ENCODE data around the gene MYRF.

MYRF gene

GRCh38 chr11:61776561-61777075, 24.2 kb downstream of the MYRF start:
- H3K9ac ChIP-seq (ENCODE audit: low read length) = no peak overlapping the region
- no peak overlapping the region for H3K4me3 ChIP-seq (ENCODE audit: low read length)
- H3K27me3 ChIP-seq (ENCODE audit: control insufficient read depth, insufficient read depth, low read length) = no peaks in the 10 kb centered on the region
- H3K9me3 ChIP-seq (ENCODE audit: control insufficient read depth, low read length) = no peaks in the 10 kb centered on the region
- peaks cover 18% of the 10 kb centered on the region for H3K36me3 ChIP-seq (ENCODE audit: control insufficient read depth, insufficient read depth, low read length)
- peaks cover 43% of the 10 kb centered on the region for H3K4me1 ChIP-seq (ENCODE audit: control insufficient read depth, insufficient read depth, low read length)

- Histone ChIP-seq H3K4me1 (ENCODE audit: control insufficient read depth, insufficient read depth, low read length) (peaks cover 34% of the 10 kb centered on the region), H3K36me3 (ENCODE audit: control insufficient read depth, insufficient read depth, low read length) (peaks cover 15% of the 10 kb centered on the region), H3K27me3 (ENCODE audit: control insufficient read depth, insufficient read depth, low read length) (no peaks in the 10 kb centered on the region), H3K9ac (ENCODE audit: low read length) (no peak overlapping the region), H3K4me3 (ENCODE audit: low read length) (no peak overlapping the region), H3K9me3 (ENCODE audit: control insufficient read depth, low read length) (no peaks in the 10 kb centered on the region)
These were observed 25.0 kb downstream of the MYRF start for GRCh38 chr11:61777234-61778090.

GRCh38 chr11:61778357-61778886, 26.0 kb downstream of the MYRF start:
- no peak overlapping the region for H3K4me3 ChIP-seq (ENCODE audit: low read length)
- no peaks in the 10 kb centered on the region for H3K27me3 ChIP-seq (ENCODE audit: control insufficient read depth, insufficient read depth, low read length)
- H3K9me3 ChIP-seq (ENCODE audit: control insufficient read depth, low read length) = no peaks in the 10 kb centered on the region
- H3K9ac ChIP-seq (ENCODE audit: low read length) = no peak overlapping the region
- peaks cover 16% of the 10 kb centered on the region for H3K36me3 ChIP-seq (ENCODE audit: control insufficient read depth, insufficient read depth, low read length)
- peaks cover 26% of the 10 kb centered on the region for H3K4me1 ChIP-seq (ENCODE audit: control insufficient read depth, insufficient read depth, low read length)

- H3K4me3 ChIP-seq (ENCODE audit: low read length) = no peak overlapping the region
- H3K9me3 ChIP-seq (ENCODE audit: control insufficient read depth, low read length) = no peaks in the 10 kb centered on the region
- peaks cover 22% of the 10 kb centered on the region for H3K36me3 ChIP-seq (ENCODE audit: control insufficient read depth, insufficient read depth, low read length)
- H3K9ac ChIP-seq (ENCODE audit: low read length) = no peak overlapping the region
- H3K4me1 ChIP-seq (ENCODE audit: control insufficient read depth, insufficient read depth, low read length) = peaks cover 26% of the 10 kb centered on the region
- H3K27me3 ChIP-seq (ENCODE audit: control insufficient read depth, insufficient read depth, low read length) = no peaks in the 10 kb centered on the region
These were observed 26.6 kb downstream of the MYRF start for GRCh38 chr11:61778920-61779650.

- Histone ChIP-seq H3K4me3 (ENCODE audit: low read length) (no peak overlapping the region), H3K4me1 (ENCODE audit: control insufficient read depth, insufficient read depth, low read length) (peaks cover 22% of the 10 kb centered on the region), H3K9me3 (ENCODE audit: control insufficient read depth, low read length) (no peaks in the 10 kb centered on the region), H3K9ac (ENCODE audit: low read length) (no peak overlapping the region), H3K36me3 (ENCODE audit: control insufficient read depth, insufficient read depth, low read length) (peaks cover 22% of the 10 kb centered on the region), H3K27me3 (ENCODE audit: control insufficient read depth, insufficient read depth, low read length) (no peaks in the 10 kb centered on the region)
These were observed 27.5 kb downstream of the MYRF start for GRCh38 chr11:61779666-61780525.

GRCh38 chr11:61780581-61781162, 28.2 kb downstream of the MYRF start:
- peaks cover 14% of the 10 kb centered on the region for H3K4me1 ChIP-seq (ENCODE audit: control insufficient read depth, insufficient read depth, low read length)

GRCh38 chr11:61781585-61781984, 29.1 kb downstream of the MYRF start:
- no peak overlapping the region for H3K4me3 ChIP-seq (ENCODE audit: low read length)
- H3K36me3 ChIP-seq (ENCODE audit: control insufficient read depth, insufficient read depth, low read length) = peaks cover 17% of the 10 kb centered on the region
- H3K27me3 ChIP-seq (ENCODE audit: control insufficient read depth, insufficient read depth, low read length) = no peaks in the 10 kb centered on the region
- H3K4me1 ChIP-seq (ENCODE audit: control insufficient read depth, insufficient read depth, low read length) = peaks cover 5% of the 10 kb centered on the region
- no peak overlapping the region for H3K9ac ChIP-seq (ENCODE audit: low read length)
- no peaks in the 10 kb centered on the region for H3K9me3 ChIP-seq (ENCODE audit: control insufficient read depth, low read length)

More at GRCh38 chr11:61780581-61781162, 28.2 kb downstream of the MYRF start:
- Histone ChIP-seq H3K27me3 (ENCODE audit: control insufficient read depth, insufficient read depth, low read length) (no peaks in the 10 kb centered on the region), H3K36me3 (ENCODE audit: control insufficient read depth, insufficient read depth, low read length) (peaks cover 22% of the 10 kb centered on the region), H3K4me3 (ENCODE audit: low read length) (no peak overlapping the region), H3K9me3 (ENCODE audit: control insufficient read depth, low read length) (no peaks in the 10 kb centered on the region), H3K9ac (ENCODE audit: low read length) (no peak overlapping the region)

- H3K36me3 ChIP-seq (ENCODE audit: control insufficient read depth, insufficient read depth, low read length) = peaks cover 19% of the 10 kb centered on the region
- H3K27me3 ChIP-seq (ENCODE audit: control insufficient read depth, insufficient read depth, low read length) = no peaks in the 10 kb centered on the region
- H3K9ac ChIP-seq (ENCODE audit: low read length) = no peak overlapping the region
- H3K9me3 ChIP-seq (ENCODE audit: control insufficient read depth, low read length) = no peaks in the 10 kb centered on the region
- no peaks in the 10 kb centered on the region for H3K4me1 ChIP-seq (ENCODE audit: control insufficient read depth, insufficient read depth, low read length)
- no peak overlapping the region for H3K4me3 ChIP-seq (ENCODE audit: low read length)
These were observed 29.9 kb downstream of the MYRF start for GRCh38 chr11:61782299-61782698.

GRCh38 chr11:61782841-61783240, 30.4 kb downstream of the MYRF start:
- Histone ChIP-seq H3K4me1 (ENCODE audit: control insufficient read depth, insufficient read depth, low read length) (peaks cover 2% of the 10 kb centered on the region), H3K9me3 (ENCODE audit: control insufficient read depth, low read length) (no peaks in the 10 kb centered on the region), H3K36me3 (ENCODE audit: control insufficient read depth, insufficient read depth, low read length) (peaks cover 19% of the 10 kb centered on the region)

GRCh38 chr11:61783717-61784505, 31.5 kb downstream of the MYRF start:
- Histone ChIP-seq H3K9ac (ENCODE audit: low read length) (no peak overlapping the region), H3K4me1 (ENCODE audit: control insufficient read depth, insufficient read depth, low read length) (peaks cover 11% of the 10 kb centered on the region), H3K27me3 (ENCODE audit: control insufficient read depth, insufficient read depth, low read length) (no peaks in the 10 kb centered on the region), H3K9me3 (ENCODE audit: control insufficient read depth, low read length) (no peaks in the 10 kb centered on the region), H3K36me3 (ENCODE audit: control insufficient read depth, insufficient read depth, low read length) (peaks cover 10% of the 10 kb centered on the region), H3K4me3 (ENCODE audit: low read length) (no peak overlapping the region)

More at GRCh38 chr11:61782841-61783240, 30.4 kb downstream of the MYRF start:
- Histone ChIP-seq H3K4me3 (ENCODE audit: low read length) (no peak overlapping the region), H3K27me3 (ENCODE audit: control insufficient read depth, insufficient read depth, low read length) (no peaks in the 10 kb centered on the region), H3K9ac (ENCODE audit: low read length) (no peak overlapping the region)

- Histone ChIP-seq H3K4me1 (ENCODE audit: control insufficient read depth, insufficient read depth, low read length) (peaks cover 11% of the 10 kb centered on the region), H3K27me3 (ENCODE audit: control insufficient read depth, insufficient read depth, low read length) (no peaks in the 10 kb centered on the region), H3K4me3 (ENCODE audit: low read length) (no peak overlapping the region), H3K36me3 (ENCODE audit: control insufficient read depth, insufficient read depth, low read length) (peaks cover 10% of the 10 kb centered on the region), H3K9ac (ENCODE audit: low read length) (no peak overlapping the region), H3K9me3 (ENCODE audit: control insufficient read depth, low read length) (no peaks in the 10 kb centered on the region)
These were observed 32.0 kb downstream of the MYRF start for GRCh38 chr11:61784506-61784805.
